Pericardium fibroblast (primary cell): ENCODE data around the gene PTCD2. TPM values are rescaled to one million over a fixed set of nuclear protein-coding genes. Genes with fewer than 3 reads are reported as not detected.

Experiments used
- total RNA-seq: library from RNA; depleted of rRNA; stranded (reverse); fragments of >200 nt; gene quantifications from 2 replicates; pipeline ENCODE4 v1.2.3, GENCODE V29; 2015

The PTCD2 gene
- total RNA-seq, result 4.8 and 10.4 TPM in 2 replicates

GRCh38 chr5:72319976-72320752, at the start of gene PTCD2, which contains the start of gene MRPS27:
TSS of gene PTCD2 (plus strand) at chr5:72320373. CDS start at chr5:72320383, 10 bp downstream.
TSS of gene MRPS27 (minus strand) at chr5:72320240. CDS start at chr5:72320221, 19 bp downstream.

Other genes with a start within 250 kb of the PTCD2 start
- gene MAP1B, start 212.9 kb upstream of the PTCD2 start, total RNA-seq, result 411 and 688 TPM in 2 replicates
- 45.9 and 62.8 TPM in 2 replicates for gene MRPS27, start 133 bp upstream of the PTCD2 start, total RNA-seq
- 0.51 TPM in 1 of 2 replicates, not detected in the other for gene ZNF366, start 187.0 kb downstream of the PTCD2 start, total RNA-seq